Muscle layer of colon (tissue), 2 donors: ENCODE data around the gene CNTFR.
A peak's percentile ranks its signal among the peaks of the same experiment; 100 is the strongest.

Source experiments
- H3K27ac ChIP-seq: one replicate; pipeline ENCODE4 v1.7.0; 2013; ENCODE audit warnings: low read depth, mild to moderate bottlenecking, low read length, moderate library complexity
- H3K27me3 ChIP-seq, 2 donors: one replicate each; pipeline ENCODE4 v1.7.0; 2013; ENCODE audit warnings: low read length in 2 of 2, mild to moderate bottlenecking in 2 of 2; ENCODE audit not compliant: insufficient read depth in 2 of 2, control insufficient read depth in 1 of 2
- H3K36me3 ChIP-seq: one replicate; pipeline ENCODE4 v1.7.0; 2013; ENCODE audit warnings: mild to moderate bottlenecking, low read length; ENCODE audit not compliant: insufficient read depth
- H3K4me1 ChIP-seq: one replicate; pipeline ENCODE4 v1.7.0; 2013; ENCODE audit warnings: mild to moderate bottlenecking, low read length; ENCODE audit not compliant: insufficient read depth
- H3K4me3 ChIP-seq, 2 donors: one replicate each; pipeline ENCODE4 v1.7.0; 2013; ENCODE audit warnings: low read length in 2 of 2, low read depth in 1 of 2, mild to moderate bottlenecking in 1 of 2, moderate library complexity in 1 of 2
- H3K9ac ChIP-seq: one replicate; pipeline ENCODE4 v1.7.0; 2013; ENCODE audit warnings: low read length
- H3K9me3 ChIP-seq: one replicate; pipeline ENCODE4 v1.7.0; 2013; ENCODE audit warnings: mild to moderate bottlenecking, low read length
- donor health status: abdominal sarcoma.
- donor health status: Adenocarcinoma of cecum.

The CNTFR gene

GRCh38 chr9:34522971-34523797, 66.3 kb downstream of the CNTFR start, which contains the start of gene ENHO:
ENHO (minus strand) TSS chr9:34522990; CDS start chr9:34521695, 1,295 bp downstream.
- Histone ChIP-seq H3K9me3 (no peaks in the 10 kb centered on the region), H3K27me3 (no peaks in the 10 kb centered on the region), H3K9ac (peak within 1 kb of the TSS; percentile 24), H3K27ac (no peak within 1 kb of the TSS), H3K36me3 (no peaks in the 10 kb centered on the region), H3K4me3 (peak within 1 kb of the TSS; percentile 50 to 56), H3K4me1 (peaks cover 10% of the 10 kb centered on the region)

DNA sequence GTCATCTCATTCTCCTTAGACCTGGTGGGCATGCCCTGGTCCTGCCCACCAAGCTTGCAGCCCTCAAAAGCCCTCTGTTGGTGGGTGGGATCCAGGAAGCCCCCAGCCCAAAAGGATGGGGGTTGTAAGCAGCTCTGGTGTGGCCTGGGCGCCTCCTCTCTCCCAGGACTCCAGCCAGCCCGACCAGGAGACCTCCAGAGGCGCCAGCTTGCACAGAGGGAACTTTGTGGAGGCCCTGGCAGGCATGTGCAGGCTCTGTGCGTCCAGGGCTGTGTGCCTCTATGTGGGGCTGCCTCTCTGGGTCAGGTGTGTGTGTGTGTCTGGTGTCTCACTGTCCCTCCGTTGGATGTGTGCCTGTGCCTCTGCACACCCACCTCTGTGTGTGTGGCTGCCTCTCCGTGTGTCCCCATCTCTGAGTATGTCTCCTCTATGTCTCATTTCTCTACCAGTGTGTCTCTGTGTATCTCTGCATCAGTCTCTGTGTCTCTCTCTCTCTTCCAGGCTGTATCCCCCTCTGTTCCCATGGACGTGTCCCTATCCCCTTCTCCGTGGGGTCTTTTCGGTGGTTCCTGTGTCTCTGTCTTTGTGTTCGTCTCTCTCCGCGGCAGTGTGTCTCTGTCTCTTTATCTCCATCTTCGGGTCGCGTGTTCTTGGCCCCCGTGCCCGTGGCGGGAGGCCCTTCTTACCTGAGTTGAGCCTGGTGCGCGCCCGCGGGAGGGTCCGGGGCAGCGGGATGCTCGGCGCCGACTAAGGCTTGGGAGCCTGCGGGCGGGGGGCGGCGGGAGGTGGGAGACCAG, 67.2 kb downstream of the CNTFR start:
- Histone ChIP-seq H3K36me3 (no peaks in the 10 kb centered on the region), H3K4me1 (peaks cover 10% of the 10 kb centered on the region), H3K9ac (peak overlapping the region; percentile 24), H3K27ac (no peak overlapping the region), H3K4me3 (peak overlapping the region; percentile 30 to 38), H3K9me3 (no peaks in the 10 kb centered on the region), H3K27me3 (no peaks in the 10 kb centered on the region)

GRCh38 chr9:34521406-34522045, 68.0 kb downstream of the CNTFR start:
- H3K4me3 ChIP-seq: no peak overlapping the region
- peaks cover 10% of the 10 kb centered on the region for H3K4me1 ChIP-seq
- H3K36me3 ChIP-seq: no peaks in the 10 kb centered on the region
- H3K27me3 ChIP-seq: no peaks in the 10 kb centered on the region
- H3K27ac ChIP-seq: no peak overlapping the region
- H3K9ac ChIP-seq: no peak overlapping the region
- H3K9me3 ChIP-seq: no peaks in the 10 kb centered on the region

- no peak overlapping the region for H3K9ac ChIP-seq
- no peaks in the 10 kb centered on the region for H3K9me3 ChIP-seq
- H3K4me1 ChIP-seq: peaks cover 10% of the 10 kb centered on the region
- no peaks in the 10 kb centered on the region for H3K36me3 ChIP-seq
- H3K4me3 ChIP-seq: no peak overlapping the region
- no peaks in the 10 kb centered on the region for H3K27me3 ChIP-seq
- H3K27ac ChIP-seq: no peak overlapping the region
These were observed 68.8 kb downstream of the CNTFR start for GRCh38 chr9:34520505-34521385.

- Histone ChIP-seq H3K27me3 (no peaks in the 10 kb centered on the region), H3K27ac (no peak overlapping the region), H3K36me3 (no peaks in the 10 kb centered on the region), H3K9ac (no peak overlapping the region), H3K4me1 (peaks cover 10% of the 10 kb centered on the region), H3K4me3 (no peak overlapping the region), H3K9me3 (no peaks in the 10 kb centered on the region)
These were observed 69.4 kb downstream of the CNTFR start for GRCh38 chr9:34520096-34520495.

- no peaks in the 10 kb centered on the region for H3K27me3 ChIP-seq
- no peak overlapping the region for H3K27ac ChIP-seq
- no peaks in the 10 kb centered on the region for H3K9me3 ChIP-seq
- H3K9ac ChIP-seq: no peak overlapping the region
- H3K4me1 ChIP-seq: peaks cover 10% of the 10 kb centered on the region
- no peaks in the 10 kb centered on the region for H3K36me3 ChIP-seq
- H3K4me3 ChIP-seq: no peak overlapping the region
These were observed 70.1 kb downstream of the CNTFR start for GRCh38 chr9:34519321-34520020.

- Histone ChIP-seq H3K4me3 (no peak overlapping the region), H3K36me3 (no peaks in the 10 kb centered on the region), H3K27ac (no peak overlapping the region), H3K9me3 (no peaks in the 10 kb centered on the region), H3K27me3 (no peaks in the 10 kb centered on the region), H3K9ac (no peak overlapping the region), H3K4me1 (peaks cover 10% of the 10 kb centered on the region)
These were observed 70.6 kb downstream of the CNTFR start for GRCh38 chr9:34518896-34519295.

GRCh38 chr9:34518110-34518616, 71.4 kb downstream of the CNTFR start:
- H3K4me1 ChIP-seq: peaks cover 4% of the 10 kb centered on the region
- no peaks in the 10 kb centered on the region for H3K9me3 ChIP-seq
- no peaks in the 10 kb centered on the region for H3K27me3 ChIP-seq
- no peak overlapping the region for H3K9ac ChIP-seq
- H3K4me3 ChIP-seq: no peak overlapping the region
- no peak overlapping the region for H3K27ac ChIP-seq
- H3K36me3 ChIP-seq: no peaks in the 10 kb centered on the region

DNA sequence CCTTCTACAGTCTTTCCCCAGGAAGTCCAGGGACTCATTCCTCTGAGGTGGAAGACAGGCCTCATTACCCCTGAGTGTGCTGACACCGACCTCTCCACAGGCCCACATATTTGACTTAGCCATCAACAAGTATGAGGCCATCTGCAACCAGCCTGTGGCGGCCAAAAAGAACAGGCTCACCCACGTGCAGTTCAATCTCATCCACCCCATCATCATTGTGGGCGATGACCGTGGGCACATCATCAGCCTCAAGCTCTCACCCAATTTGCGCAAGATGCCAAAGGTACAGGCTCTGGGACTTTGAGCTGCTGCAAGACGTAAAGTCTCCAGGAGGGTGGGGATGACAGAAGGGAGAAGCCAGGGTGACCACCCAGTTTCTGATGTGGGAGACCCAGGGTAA, 72.3 kb downstream of the CNTFR start:
- Histone ChIP-seq H3K4me1 (no peaks in the 10 kb centered on the region), H3K36me3 (no peaks in the 10 kb centered on the region), H3K9me3 (no peaks in the 10 kb centered on the region), H3K4me3 (no peak overlapping the region), H3K27me3 (no peaks in the 10 kb centered on the region), H3K9ac (no peak overlapping the region), H3K27ac (no peak overlapping the region)

- no peak overlapping the region for H3K4me3 ChIP-seq
These were observed 73.6 kb downstream of the CNTFR start for GRCh38 chr9:34515959-34516358.

More at GRCh38 chr9:34515959-34516358, 73.6 kb downstream of the CNTFR start:
- Histone ChIP-seq H3K4me1 (no peaks in the 10 kb centered on the region), H3K9ac (no peak overlapping the region), H3K27me3 (no peaks in the 10 kb centered on the region), H3K27ac (no peak overlapping the region), H3K36me3 (no peaks in the 10 kb centered on the region), H3K9me3 (no peaks in the 10 kb centered on the region)
